NCI-H1048 (cell line): ENCODE measurements around the gene TMEM255B.
"Not testable (repeated sequence)": the region's sequence is repeated elsewhere in the genome, so short reads cannot be mapped to it uniquely, and the experiment has no call there.

Source experiments
- DNase-seq: peaks from one replicate; lab custom pipeline; 2025; lab: John Stamatoyannopoulos, UW

Gene TMEM255B

GRCh38 chr13:113758651-113759524 is at the start of gene TMEM255B:
Gene TMEM255B, plus strand, starts transcription at chr13:113759226. Its CDS starts 44 bp downstream, at chr13:113759270.
- no peak for DNase-seq

GRCh38 chr13:113722921-113723320 is 36.1 kb upstream of the TMEM255B start:
- no peak for DNase-seq

GRCh38 chr13:113723410-113724015 is 35.5 kb upstream of the TMEM255B start:
- DNase-seq = no peak

- DNase-seq = no peak
Observed at GRCh38 chr13:113724016-113724758, 34.8 kb upstream of the TMEM255B start.

- DNase-seq = peak; percentile 19
Observed at GRCh38 chr13:113724780-113725315, 34.2 kb upstream of the TMEM255B start.

- DNase-seq = not testable (repeated sequence)
Observed at GRCh38 chr13:113725329-113726105, 33.5 kb upstream of the TMEM255B start.

- DNase-seq = not testable (repeated sequence)
Observed at GRCh38 chr13:113726106-113726821, 32.8 kb upstream of the TMEM255B start.

- DNase-seq = no peak
Observed at GRCh38 chr13:113726961-113727411, 32.0 kb upstream of the TMEM255B start.

GRCh38 chr13:113728571-113729054 is 30.4 kb upstream of the TMEM255B start:
- DNase-seq = no peak

- no peak for DNase-seq
Observed at GRCh38 chr13:113729187-113730019, 29.6 kb upstream of the TMEM255B start.

- no peak for DNase-seq
Observed at GRCh38 chr13:113730258-113730691, 28.8 kb upstream of the TMEM255B start.

- no peak for DNase-seq
Observed at GRCh38 chr13:113730831-113731191, 28.2 kb upstream of the TMEM255B start.

- no peak for DNase-seq
Observed at GRCh38 chr13:113731192-113732175, 27.5 kb upstream of the TMEM255B start.

GRCh38 chr13:113732176-113732960 is 26.7 kb upstream of the TMEM255B start:
- no peak for DNase-seq

- DNase-seq = no peak
Observed at GRCh38 chr13:113732961-113733950, 25.8 kb upstream of the TMEM255B start.

GRCh38 chr13:113734099-113734825 is 24.8 kb upstream of the TMEM255B start:
- no peak for DNase-seq
